T1000 (cell line): ENCODE measurements around the gene CACNA2D2.
"Not testable (repeated sequence)": the region's sequence is repeated elsewhere in the genome, so short reads cannot be mapped to it uniquely, and the experiment has no call there.

Experiments used
- DNase-seq: peaks from one replicate; lab custom pipeline; 2025; ENCODE audit warnings: mixed read lengths; lab: John Stamatoyannopoulos, UW

The CACNA2D2 gene

GRCh38 chr3:50530001-50530970 is 26.9 kb upstream of the CACNA2D2 start:
- DNase-seq, result no peak

GRCh38 chr3:50525987-50526386 is 22.6 kb upstream of the CACNA2D2 start:
- DNase-seq, result no peak

GRCh38 chr3:50525191-50525910 is 21.9 kb upstream of the CACNA2D2 start:
- no peak for DNase-seq

DNA sequence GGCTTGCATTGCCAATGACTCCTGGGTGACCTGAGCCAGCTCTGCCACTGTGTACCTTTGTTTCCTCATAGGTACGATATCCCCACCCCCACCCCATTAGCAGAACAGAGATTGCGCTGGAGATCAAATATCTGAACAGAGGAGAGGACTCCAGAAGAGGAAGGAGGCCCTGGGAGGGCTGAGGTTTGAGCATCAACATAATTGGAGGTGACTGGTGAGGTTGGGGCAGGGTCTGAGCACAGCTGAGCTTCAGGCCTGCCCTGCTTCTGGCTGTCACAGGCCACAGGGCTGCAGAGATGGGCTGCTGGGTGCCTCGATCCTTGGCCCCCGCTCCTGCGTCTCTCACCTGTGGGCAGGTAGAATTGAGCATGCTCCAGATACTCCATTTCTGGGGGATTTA is 21.3 kb upstream of the CACNA2D2 start:
- no peak for DNase-seq

DNA sequence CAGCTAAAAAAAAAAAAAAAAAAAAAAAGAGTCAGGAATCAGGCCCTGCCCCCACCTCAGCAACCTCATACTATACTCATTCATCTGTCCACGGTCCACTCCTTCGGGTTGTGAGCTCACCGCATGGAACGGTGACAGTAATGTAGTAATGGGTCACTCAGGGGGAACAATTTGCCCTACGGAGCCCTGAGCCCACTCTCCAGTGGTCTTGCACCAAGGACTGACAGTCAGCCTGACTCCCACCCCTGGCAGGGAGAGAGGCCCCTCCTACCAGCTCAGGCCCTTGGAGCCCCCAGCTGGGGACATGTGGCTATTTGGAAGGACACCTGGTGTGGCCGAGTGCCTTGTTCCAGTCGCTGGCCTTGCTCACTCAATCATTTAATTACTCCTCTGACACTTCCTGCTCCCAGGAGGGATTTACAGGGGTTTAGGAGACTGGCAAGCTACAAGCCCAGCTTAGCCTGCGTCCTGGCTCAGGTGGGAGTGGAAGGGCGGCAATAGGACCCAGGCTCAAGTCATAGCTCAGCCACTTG is 19.9 kb upstream of the CACNA2D2 start:
- DNase-seq, result no peak

DNA sequence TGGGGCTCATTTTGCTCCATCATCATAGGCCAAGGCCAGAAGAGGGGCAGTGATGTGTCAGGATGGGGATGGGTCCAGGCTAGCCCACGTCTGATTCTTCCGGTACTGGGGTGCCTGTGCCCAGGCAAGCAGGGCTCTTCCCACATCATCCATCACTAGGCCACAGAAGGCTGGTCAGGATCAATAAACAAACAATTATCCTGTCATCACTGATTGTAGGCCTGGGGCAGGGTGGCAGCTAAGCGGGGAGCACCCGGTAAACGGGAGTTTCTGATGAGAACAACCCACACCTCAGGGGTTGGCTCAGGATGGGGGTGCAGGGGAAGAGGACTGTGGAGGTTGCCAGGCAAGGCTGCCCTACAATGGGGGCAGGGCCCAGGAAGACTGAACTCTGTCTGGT is 18.1 kb upstream of the CACNA2D2 start:
- DNase-seq, result no peak

DNA sequence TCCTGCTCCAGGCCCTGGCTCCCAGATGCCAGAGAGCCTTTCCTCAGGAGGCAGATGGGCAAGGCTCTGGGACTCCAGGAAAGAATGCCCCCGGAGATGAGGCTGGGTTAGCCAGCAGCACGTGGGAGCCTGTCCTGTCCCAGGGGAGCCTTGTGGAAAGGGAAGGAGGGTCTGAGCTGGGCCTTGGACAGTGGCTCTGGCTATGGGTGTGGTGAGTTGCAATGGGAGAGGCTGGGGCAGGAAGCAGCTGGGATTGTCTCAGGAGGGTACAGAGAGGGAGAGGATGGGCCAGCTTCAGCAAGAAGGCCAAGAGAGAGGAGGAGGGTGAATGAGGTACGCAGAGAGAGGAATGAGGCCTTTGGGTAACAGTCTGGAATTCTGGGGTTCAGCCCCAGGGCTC is 17.4 kb upstream of the CACNA2D2 start:
- DNase-seq, result no peak

DNA sequence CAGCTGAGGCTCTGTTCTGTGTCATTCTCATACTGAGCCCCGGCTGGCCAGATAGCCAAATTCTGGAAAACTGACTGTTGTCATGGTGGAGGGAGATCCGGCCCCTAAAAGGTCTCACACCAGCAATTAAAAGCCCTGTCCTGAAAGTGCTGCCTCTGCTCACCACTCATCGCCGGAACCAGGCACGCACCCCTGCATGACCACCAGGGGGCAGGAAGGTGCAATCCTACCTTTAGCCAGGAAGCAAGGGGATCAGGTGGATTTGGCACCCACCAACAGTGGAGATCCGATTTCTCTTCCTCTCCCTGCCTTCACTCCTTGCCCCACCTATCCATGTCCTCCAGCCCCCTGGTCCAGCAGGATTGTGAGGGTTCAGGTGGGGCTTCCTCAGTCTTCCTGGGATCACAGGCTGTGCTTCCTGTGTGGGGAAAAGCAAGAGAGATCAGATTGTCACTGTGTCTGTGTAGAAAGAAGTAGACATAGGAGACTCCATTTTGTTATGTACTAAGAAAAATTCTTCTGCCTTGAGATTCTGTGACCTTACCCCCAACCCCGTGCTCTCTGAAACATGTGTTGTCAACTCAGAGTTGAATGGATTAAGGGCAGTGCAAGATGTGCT is 16.1 kb upstream of the CACNA2D2 start:
- DNase-seq, result no peak

DNA sequence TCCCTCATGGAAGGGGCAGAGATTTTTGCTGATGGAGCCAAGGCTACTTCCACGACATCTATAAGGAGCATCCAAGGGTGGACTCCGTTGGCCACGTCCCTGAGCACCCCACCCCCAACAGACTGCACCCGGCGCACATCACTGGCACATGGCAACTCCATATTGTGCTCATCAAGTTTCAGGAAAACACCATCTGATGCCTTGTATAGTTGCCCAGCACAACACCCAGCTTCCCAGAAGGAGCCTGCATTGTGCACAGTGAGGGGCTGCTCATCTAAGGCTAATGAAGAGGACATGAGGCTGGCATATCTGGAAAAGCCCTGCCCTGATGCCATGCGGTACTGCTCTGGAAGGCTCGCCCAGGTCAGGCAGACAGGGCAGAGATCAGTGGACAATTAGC is 15.0 kb upstream of the CACNA2D2 start:
- DNase-seq, result no peak

DNA sequence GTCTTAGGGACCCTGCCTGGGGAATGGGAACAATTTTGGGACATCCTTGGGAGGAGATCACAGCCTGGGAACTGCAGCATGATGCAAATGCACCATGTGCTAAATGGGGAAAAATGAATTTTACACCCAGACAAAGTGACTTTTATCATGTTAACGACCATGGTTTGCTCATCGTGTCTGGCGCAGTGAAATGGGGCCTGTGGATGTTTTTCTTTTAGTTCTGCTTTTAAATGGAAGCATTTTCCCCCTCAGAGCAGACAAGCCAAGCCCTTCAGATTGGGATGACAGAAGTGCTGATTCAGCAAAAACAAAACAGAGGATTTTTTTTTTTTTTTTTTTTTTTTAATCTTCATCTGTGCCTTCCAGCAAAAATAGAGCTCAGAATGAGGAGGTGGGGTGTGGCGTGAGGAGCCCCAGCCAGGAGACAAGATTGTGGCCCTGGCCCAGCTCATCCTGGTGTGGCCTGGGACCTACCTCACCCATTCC is 14.3 kb upstream of the CACNA2D2 start:
- no peak for DNase-seq

GRCh38 chr3:50516440-50516871 is 13.0 kb upstream of the CACNA2D2 start:
- no peak for DNase-seq

- DNase-seq, result no peak
Measured at GRCh38 chr3:50515565-50516439, 12.4 kb upstream of the CACNA2D2 start.

DNA sequence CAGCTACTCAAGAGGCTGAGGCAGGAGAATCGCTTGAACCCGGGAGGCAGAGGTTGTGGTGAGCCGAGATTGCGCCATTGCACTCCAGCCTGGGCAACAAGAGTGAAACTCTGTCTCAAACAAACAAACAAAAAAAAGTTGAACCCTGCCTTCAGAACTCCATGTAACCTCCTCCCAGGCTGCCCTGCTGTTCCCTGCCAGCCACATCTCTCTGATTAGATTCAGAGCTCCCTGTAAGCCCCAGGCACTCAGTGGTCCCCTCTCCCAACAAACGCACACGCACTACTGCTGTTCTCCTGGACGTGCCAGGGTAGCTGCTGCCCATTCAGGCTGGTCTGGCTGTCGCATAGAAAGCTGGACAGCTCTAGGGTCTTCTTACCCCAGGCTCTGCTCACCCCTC is 9.5 kb upstream of the CACNA2D2 start:
- not testable (repeated sequence) for DNase-seq

DNA sequence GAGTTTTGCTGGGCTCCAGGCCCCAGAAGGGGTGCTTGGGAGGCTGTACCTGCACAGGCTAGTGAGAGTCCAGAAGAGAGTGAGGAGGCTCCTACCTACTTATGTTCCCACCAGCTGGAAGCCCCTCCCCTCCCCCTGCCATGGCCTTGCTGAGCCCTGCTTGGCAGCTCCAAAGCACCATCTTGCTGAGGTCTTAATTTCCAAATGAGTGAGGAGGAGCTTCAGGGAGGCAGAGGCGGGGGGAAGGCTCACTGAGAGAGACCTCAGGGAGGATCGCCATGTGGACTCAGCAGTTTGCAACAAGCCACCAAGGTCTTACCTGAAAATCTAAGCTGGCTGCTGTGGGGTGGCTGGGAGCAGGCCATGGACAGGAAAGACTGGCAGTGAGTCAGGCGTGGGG is 8.7 kb upstream of the CACNA2D2 start:
- no peak for DNase-seq

- no peak for DNase-seq
Measured at GRCh38 chr3:50510325-50510724, 6.9 kb upstream of the CACNA2D2 start.

DNA sequence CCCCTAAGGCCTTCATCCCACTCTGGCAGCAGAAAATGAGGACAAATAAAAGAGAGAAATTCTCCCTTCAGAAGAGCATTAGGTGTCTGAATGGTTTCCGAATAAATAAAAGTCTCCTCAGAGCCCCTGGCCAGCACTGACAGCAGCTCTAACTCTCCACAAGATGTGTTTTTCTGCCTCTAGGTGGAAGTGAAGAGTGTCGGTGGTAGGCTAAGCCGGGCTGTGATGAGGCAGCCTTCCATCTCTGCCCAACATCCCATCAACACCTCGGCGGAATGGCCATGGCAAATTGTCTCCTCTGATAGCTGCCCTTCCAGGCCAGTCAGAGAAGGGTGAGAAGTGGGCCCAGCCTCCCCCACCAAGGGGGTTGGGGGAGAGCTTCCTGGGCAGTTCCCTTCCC is 6.3 kb upstream of the CACNA2D2 start:
- no peak for DNase-seq

DNA sequence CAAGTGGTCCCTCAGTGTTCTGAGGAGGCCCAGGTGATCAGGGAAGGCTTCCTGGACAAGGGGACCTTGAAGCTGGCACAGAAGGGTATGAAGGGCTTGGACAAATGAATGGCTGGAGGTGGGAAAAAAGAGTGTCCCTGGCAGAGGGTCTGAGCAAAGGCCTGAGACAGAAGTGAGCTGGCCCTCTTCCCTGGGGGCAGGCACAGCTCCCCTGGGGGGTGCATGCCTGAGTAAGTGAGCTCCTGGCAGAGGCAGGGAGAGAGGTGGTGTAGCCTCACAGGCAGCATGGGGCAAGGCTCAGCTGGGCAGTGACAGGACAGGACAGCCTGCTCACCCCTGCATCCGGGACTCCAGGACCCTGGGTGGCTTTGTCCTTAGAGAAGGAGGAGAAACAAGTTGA is 5.4 kb upstream of the CACNA2D2 start:
- no peak for DNase-seq

- no peak for DNase-seq
Measured at GRCh38 chr3:50506169-50506568, 2.7 kb upstream of the CACNA2D2 start.

DNA sequence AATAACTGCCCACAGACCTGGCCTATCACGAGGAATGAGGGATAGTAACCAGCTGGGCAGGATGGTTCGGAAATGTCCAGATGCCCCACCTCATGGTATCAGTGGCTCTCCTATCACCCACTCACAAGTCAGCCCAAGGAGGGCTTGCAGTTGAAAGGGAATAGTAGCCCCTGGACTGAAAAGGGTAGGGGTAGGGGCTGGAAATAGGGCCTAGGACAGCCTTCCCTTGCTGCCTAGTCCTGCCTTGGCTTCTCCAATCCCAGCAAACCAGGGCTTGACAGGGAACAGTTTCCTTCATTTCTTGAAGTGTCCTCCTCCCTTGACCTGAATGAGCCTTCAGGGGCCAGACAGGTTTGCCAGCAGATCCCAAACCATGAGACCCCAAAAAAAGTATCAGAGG is 1.2 kb upstream of the CACNA2D2 start:
- no peak for DNase-seq

GRCh38 chr3:50502584-50503423 is 630 bp downstream of the CACNA2D2 start:
- DNase-seq, result no peak
